ENCODE measurements around the gene CELF2.

The CELF2 gene

GRCh38 chr10:11004144-11005077 is 13.3 kb upstream of the CELF2 start:
- DNase-seq = no peak

DNA sequence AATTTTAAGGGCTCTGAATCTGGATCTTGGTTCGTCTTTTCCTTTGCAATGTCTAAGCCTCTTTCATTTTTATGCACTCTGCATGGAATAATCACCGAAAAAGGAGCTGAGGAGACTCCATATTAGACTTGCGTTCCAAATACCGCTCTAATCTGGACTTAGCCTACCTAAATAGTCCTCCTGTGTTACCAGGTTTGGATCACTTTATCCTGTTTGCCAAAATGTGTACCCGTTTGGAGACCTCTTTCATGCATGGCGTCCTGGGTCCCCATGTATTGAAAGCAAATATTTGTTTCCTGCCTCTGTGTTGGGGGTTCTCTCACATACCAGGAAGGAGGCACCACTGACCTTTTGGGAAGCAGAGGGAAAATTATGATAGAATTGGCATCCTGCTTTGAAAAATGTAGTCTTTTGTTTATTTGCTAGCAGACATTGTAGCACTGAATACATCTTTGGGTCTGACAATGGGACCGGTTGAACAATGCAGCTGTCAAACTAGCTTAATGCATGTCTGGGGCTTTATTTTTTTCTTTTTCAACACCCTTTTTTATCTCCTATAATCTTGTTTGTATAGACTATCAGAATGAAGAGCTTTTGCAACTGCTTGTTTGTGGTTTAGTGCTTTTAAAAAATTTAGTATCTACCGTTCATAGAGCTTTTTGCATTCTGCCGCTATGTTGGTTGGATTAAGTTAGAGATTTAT is 11.8 kb upstream of the CELF2 start:
- no peak for DNase-seq

- no peak for DNase-seq
Measured at GRCh38 chr10:11006428-11006825, 11.2 kb upstream of the CELF2 start.

DNA sequence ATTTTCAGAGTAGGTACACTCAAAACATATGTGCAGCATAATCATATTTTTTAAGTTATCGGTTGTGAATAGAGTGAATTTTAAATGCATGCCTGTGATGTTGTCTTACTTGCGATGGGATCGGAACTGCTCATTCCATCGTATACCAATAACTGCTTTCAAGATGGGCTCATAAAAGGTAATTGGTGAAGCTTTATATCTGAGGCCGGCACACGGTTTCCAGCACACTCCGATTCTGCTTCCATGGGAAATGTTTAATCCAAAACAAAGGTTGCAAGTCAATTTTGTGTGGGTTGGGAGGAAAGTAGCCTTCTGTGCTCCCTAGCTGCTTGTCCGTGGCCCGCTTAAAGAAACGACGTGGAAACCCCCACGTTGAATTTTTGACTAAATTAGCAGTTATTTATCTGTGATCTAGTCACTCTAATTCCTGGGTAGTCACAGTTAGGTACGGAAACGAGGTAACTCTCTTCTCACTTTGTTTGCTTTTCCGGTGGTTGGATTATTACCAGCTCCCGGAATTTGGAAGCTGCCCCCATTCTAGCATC is 10.1 kb upstream of the CELF2 start:
- DNase-seq = no peak

- no peak for DNase-seq
Measured at GRCh38 chr10:11009471-11010308, 8.0 kb upstream of the CELF2 start.

DNA sequence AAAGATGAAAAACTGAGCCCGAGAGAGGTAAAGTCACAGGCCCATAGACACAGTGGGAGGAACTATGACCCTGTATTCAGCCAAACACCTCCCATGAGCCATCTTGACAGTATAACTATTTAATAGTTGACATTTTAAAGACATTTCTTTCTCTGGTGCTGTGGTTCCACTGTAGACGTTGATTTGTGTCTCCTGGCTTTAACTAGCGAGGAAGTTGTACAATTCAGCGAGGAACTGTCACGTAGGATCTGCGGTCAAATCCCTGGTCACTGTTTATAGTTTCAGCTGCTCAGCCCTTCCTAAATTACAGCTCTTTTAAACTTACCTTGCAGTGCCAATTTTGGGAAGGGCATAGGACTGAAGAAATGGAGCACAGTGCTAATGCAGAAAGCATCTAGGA is 7.1 kb upstream of the CELF2 start:
- DNase-seq = no peak

- no peak for DNase-seq
Measured at GRCh38 chr10:11011436-11011835, 6.2 kb upstream of the CELF2 start.

DNA sequence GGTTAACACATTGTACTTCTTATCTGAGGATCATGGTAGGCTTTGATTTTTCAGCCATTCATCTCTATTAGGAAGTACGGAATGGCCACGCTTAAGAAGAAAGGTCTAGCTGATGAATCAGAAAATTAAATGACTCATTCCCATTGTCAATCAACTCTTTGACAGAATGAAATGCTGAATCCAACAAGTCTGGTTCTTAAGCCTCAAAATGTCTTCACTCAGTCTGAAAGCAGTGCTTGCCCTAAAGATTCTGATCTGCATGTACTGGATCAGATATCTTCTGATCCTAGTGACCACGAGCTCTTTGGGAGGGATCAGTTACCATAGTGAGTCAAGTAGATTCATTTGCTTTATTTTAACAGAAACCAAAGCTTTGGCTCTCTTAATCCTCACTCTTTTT is 5.7 kb upstream of the CELF2 start:
- DNase-seq = no peak

DNA sequence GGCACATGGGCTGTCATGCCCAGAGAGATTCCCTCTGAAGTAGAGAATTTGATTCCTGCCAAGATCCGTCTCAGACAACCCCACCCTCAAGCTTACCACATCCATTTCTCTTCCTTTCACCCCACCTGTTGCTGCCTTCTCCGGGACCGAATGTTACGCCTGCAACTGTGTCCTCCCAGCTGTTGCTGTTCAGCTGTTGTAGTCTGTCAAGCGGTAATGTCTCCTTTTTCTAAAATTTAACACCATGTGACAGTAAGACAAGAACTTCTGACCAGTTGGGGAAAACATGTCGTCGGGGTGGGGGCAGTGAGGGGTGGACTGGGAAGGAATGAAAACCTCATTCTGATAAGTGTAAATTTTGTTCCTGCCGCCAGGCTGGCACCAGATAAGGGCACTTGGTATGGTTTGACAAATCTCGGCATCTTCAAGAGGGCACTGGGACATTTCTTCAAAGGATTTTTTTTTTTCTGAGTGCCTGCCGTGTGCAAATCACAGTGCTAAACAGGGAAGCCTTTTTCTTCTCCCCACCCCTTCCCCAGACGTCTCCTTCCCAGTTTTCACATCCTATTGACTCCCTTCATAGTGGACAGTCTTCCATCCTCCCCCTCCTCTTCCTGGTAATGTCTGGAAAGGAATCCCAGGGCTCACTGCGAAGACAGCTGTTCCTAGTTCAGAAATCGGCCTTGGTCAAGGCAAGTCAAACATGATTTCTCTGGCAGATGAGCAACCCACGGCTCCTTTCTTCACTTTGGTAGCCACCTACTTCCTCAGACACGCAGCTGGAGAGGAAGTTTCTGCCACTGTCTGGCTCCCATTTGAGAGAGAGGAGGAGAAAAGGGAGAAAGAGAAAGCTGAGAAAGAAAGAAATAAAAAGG is 5.0 kb upstream of the CELF2 start:
- DNase-seq = no peak

DNA sequence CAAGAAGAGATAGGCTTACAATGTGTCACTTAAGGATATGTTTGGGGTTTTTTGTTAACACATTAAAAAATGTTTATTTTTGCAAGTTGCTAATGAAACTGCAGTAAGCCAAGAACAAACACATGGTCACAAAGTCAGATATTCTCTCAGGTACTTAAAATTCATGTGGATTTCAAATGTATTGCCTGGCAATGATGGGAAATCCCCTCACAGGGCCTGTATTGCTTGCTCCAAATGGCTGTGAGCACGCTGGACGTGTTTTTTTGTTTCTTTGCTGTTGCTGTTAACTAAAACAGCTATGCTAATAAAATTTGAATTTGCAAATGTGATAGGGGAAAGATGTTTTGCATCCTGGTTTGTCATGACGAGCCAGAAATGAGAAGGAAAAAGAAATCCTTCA is 3.8 kb upstream of the CELF2 start:
- no peak for DNase-seq

DNA sequence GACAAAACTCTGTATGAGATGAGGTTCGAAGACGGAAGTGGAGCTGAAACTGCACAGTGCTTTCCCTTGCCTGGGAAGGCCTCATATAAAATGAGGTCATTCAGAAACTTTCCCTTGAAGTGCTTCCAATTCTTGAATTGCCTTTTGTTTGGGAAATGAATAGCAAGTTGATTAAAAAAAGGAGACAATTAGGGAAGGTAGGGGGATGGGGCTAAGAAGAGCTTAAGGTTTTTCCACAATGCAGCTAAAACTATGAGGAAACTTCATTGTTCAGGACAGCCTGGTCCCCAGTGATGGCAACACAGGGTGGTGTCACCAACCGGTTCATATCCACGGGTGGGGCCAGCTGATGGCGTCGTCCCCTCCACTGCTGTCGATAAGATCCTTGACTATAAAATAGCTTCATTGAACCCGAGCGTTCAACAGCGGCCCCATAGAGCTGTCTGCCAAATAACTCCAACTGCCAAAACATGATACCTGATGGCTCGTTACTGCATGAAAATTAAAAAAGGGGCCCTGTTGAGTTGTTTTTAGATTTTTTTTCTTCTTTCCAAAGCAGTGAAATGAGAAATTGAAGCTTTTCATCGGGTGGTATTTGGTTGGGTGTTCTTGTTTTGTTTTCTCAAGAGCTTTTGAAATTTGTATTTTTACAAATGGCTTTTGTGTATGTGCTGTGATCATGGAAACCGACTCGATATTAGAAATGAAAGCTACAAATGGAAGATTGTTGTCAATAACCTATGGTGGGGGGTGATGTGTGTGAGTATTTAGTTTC is 2.8 kb upstream of the CELF2 start:
- DNase-seq = no peak

- no peak for DNase-seq
Measured at GRCh38 chr10:11015446-11015934, 2.2 kb upstream of the CELF2 start.

DNA sequence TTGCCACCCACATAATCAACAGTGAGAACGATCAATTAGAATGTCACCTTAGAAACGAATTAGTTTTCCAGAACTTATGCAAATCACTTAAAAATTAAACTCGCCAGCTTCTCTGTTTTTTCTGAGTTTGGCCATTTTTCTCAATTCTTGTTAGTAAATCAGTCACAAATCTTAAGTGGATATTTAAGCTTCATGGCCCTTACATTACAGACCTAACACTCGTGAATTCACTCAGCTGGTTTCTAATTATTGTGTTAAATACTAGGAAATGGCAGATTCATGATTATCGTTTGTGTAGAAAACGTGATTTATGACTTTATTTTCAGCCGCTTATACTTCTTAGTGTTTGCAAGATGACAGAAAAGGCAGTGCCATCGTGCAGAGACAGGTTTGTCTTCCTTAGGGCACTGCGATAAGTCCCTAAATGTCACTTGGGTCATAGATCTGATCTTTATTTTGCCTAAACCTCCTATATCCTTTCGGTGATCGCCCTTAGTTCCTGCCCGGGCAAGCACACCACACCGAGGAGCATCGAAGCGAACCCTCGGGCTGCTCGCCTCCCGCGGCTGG is 587 bp upstream of the CELF2 start:
- DNase-seq = no peak

DNA sequence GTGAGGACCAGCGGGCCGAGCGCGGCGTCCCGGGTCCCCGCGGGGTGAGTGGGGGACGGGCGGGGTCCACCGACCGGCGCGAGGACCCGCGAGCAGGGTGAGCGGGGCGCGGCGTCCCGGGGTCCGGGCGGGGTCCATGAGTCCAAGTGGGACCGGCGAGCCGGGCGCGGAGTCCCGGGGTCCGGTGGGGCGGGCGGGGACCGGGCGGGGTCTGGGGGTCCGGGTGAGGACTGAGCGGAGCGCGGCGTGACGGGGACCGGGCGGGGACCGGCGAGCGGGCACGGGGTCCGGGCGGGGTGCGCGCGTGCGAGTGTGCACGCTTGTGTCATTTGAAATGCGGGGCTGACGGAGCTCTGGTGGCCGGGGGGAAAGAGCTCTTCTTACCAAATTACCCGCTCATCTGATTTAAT is 765 bp downstream of the CELF2 start:
- DNase-seq = no peak

DNA sequence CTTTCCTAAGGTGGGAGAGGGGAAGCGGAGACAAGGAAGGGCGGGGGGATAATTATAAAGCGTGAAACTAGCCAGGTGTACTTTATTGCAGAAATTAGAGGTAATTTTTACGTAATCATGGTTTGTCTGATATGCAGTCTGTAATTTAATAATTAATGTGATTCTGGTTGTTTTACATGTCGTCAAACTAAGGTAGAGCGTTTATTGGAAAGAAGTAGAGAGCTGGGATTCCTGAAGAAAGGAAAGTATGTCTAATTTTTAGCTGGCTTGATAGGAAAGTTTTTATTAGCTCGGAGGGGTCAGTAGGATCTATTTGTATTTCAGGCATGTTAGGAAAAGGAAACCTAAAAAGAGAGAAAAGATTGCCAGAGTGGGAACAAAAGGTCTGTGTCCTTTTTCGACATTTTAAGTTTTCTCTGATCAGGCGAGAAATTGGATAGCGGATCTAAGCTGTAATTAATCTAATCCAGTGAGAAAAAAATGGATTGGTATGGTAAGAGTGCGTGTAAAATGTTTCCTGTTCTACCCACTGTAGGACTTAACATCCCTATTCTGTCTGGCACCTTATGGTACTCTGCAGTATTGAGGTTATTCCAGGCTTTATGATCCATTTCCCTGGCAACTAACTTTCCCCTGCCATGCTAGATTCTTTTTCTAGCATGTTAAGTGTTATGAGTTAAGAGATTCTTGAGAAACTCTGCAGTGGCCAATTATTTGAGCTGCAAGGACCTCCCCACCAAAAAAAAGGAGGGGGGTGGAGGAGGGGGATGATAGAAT is 1.4 kb downstream of the CELF2 start:
- DNase-seq = no peak

DNA sequence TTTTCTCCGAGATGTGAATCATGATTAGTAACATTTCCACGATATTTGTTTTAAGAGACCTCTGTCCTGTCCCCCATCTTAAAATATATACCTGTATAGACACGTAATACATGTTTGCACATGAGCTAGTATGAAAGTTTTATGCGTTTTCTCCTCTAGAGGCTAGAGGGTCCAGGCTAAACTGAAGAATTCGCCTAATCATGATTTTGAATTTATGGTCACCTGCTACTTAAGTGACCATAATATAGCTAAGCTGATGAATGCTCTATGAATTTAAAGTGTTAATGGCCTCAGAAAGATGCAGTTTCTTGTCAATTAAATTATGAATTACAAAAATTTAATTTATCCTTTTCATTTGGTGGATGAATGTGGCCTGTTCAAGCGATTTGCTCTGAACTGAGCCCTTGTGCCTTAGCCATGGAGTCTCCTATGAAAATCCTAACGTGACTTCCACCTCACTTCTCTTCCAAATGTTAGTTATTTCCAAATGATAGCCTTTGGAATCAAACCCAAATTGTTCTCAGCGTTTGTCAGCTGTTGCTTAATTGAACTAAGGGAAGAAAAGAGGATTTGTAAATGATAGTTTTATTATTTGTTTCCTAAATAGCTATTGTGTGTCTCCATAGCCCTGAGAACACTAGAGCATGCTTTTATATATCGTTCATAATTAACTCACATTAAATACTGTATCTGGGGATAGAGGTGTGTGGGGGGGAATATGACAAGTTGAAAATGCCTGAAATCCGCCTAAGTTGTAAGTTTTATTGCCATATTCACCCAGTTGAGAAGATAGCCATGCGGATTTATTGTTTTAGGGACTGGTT is 2.3 kb downstream of the CELF2 start:
- DNase-seq = no peak

GRCh38 chr10:11020548-11020942 is 2.9 kb downstream of the CELF2 start:
- no peak for DNase-seq

GRCh38 chr10:11022213-11022612 is 4.5 kb downstream of the CELF2 start:
- no peak for DNase-seq

All from NCI-H2081 treated with DMSO at 0.1 percent for 48 hours (cell line).